ENCODE measurements around the gene NUCB2. TPM values are rescaled to one million over a fixed set of nuclear protein-coding genes. Genes with fewer than 3 reads are reported as not detected.
A peak's percentile ranks its signal among the peaks of the same experiment; 100 is the strongest.

The NUCB2 gene
- total and polyA plus RNA-seq, 2 of the 8 experiments (the other 6 are each of a cell fraction or from before 2014, with no cell fraction given): 9.0 to 34.2 TPM

- Histone ChIP-seq H2BK120ac (replicated peaks; ENCODE audit: low read depth, low read length) (no peak overlapping the region), H3K36me3 (ENCODE audit: control insufficient read depth in 2 of 4, insufficient read depth in 4 of 4, low read length in 3 of 4) (no peaks in the 10 kb centered on the region), H3K4me2 (ENCODE audit: insufficient read depth in 1 of 2, low read depth in 2 of 2, low read length in 2 of 2) (peak overlapping the region; percentile 83 to 93), H2BK15ac (ENCODE audit: low read length) (no peak overlapping the region), H3K27me3 (replicated peaks in 1 of 4; ENCODE audit: control insufficient read depth in 3 of 4, extremely low read depth in 1 of 4, insufficient read depth in 3 of 4, low read length in 3 of 4) (peaks cover 29 to 54% (median 44%) of the 10 kb centered on the region in 4 experiments), H2BK5ac (ENCODE audit: low read depth, low read length) (no peak overlapping the region), H2BK12ac (ENCODE audit: low read depth, low read length) (no peak overlapping the region), H2BK20ac (ENCODE audit: low read length) (no peak overlapping the region), H2AFZ (ENCODE audit: low read length) (no peak overlapping the region), H4K20me1 (replicated peaks in 1 of 2; ENCODE audit: control insufficient read depth in 1 of 2, insufficient read depth in 2 of 2, low read length in 2 of 2) (peaks cover 0 to 2% of the 10 kb centered on the region in 2 experiments), H3K18ac (ENCODE audit: extremely low read depth, low read length) (no peak overlapping the region), H3K14ac (ENCODE audit: insufficient read length) (no peak overlapping the region), H3K4me1 (replicated peaks in 1 of 4; ENCODE audit: control insufficient read depth in 3 of 4, insufficient read depth in 4 of 4, low read length in 3 of 4) (peaks cover 0 to 8% (median 4%) of the 10 kb centered on the region in 4 experiments; a peak in 5 of 7 replicates), H3K9ac (replicated peaks in 1 of 4; ENCODE audit: extremely low read depth in 1 of 4, low read depth in 3 of 4, low read length in 3 of 4) (no peak overlapping the region), H3K56ac (replicated peaks; ENCODE audit: insufficient read length, low read depth, low read length) (no peak overlapping the region), H4K91ac (replicated peaks; ENCODE audit: insufficient read length, low read length) (no peak overlapping the region), H3K4ac (replicated peaks; ENCODE audit: insufficient read length, low read depth, low read length) (no peak overlapping the region), H3K79me2 (ENCODE audit: control insufficient read depth in 1 of 2, insufficient read depth in 2 of 2, low read length in 2 of 2) (no peaks in the 10 kb centered on the region), H3K79me1 (ENCODE audit: low read depth, low read length) (no peaks in the 10 kb centered on the region), H3K23ac (ENCODE audit: insufficient read length) (no peak overlapping the region), H3K23me2 (ENCODE audit: low read depth, low read length) (peaks cover 15% of the 10 kb centered on the region; the same call in 1 of the 2 replicates), H3K4me3 (ENCODE audit: extremely low read depth in 1 of 4, insufficient read depth in 2 of 4, low read depth in 3 of 4, low read length in 4 of 4) (peak overlapping the region in 3 of 4 experiments; percentile 39 to 68 (median 47); a peak in 7 of 8 replicates), H4K5ac (ENCODE audit: insufficient read length, low read depth, low read length) (no peak overlapping the region), H3K9me3 (ENCODE audit: insufficient read depth in 2 of 2, low read depth in 1 of 2, low read length in 1 of 2) (no peaks in the 10 kb centered on the region), H4K8ac (ENCODE audit: extremely low read depth, insufficient read depth, low read length) (no peak overlapping the region), H2AK5ac (ENCODE audit: low read depth, low read length) (no peak overlapping the region), H3K27ac (ENCODE audit: low read depth, low read length) (no peak overlapping the region)
- DNase-seq (ENCODE audit: low read depth in 1 of 2, low spot score in 2 of 2) (no peak), FAIRE-seq (no peak)
- POLR2A ChIA-PET (ENCODE audit: partially characterized antibody): no interaction called here
- TF ChIP-seq CTCF (IDR thresholded peaks at IDR 0.05; ENCODE audit: control extremely low read depth in 1 of 3, insufficient read depth in 1 of 3, low read depth in 1 of 3, low read length in 3 of 3): peak in 1 of 3 experiments; percentile 11; a peak in 1 of 4 replicates
- no peak for TF ChIP-seq ASH2L (IDR thresholded peaks at IDR 0.05; ENCODE audit: low read length)
- CTCF ChIA-PET (ENCODE audit: partially characterized antibody): interaction anchor here (0.9 to 2.6 kb wide), 3 partner anchors 14 to 168 kb away, joined by 3 to 12 read pairs (median 4); no protein-coding TSS in a partner anchor
- WGBS, 2 experiments (ENCODE audit: extremely low coverage in 1 of 2, insufficient coverage in 1 of 2, insufficient read length in 1 of 2, insufficient replicate concordance in 2 of 2, low coverage in 1 of 2, low lambda C conversion rate in 2 of 2, missing lambda C conversion rate in 1 of 2): 25% methylated on average over 12 of the region's 12 CpGs; no CpG with 5 or more reads in 1 of the 2 experiments
Measured at GRCh38 chr11:17351172-17351509, 74.6 kb downstream of the NUCB2 start.

Measured in H1 (cell line).